ENCODE results near the gene PPP1R8.

Gene PPP1R8

DNA sequence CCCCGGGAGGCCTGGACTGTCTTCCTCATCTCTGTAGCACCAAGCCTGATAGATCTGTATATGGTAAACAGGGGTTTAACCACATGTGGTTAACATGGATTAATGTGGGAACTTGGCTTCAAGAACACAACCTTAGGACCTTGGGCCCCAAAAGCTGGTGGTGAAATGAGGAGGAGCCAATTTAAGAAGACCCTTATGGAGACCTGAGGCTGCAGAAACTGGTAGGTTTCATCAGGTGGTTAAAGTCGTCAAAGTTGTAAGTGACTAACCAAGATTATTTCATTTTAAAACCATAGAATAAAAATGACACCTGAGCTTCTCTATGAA, 55.7 kb downstream of the PPP1R8 start:
- TF ChIP-seq, protein P1, sequence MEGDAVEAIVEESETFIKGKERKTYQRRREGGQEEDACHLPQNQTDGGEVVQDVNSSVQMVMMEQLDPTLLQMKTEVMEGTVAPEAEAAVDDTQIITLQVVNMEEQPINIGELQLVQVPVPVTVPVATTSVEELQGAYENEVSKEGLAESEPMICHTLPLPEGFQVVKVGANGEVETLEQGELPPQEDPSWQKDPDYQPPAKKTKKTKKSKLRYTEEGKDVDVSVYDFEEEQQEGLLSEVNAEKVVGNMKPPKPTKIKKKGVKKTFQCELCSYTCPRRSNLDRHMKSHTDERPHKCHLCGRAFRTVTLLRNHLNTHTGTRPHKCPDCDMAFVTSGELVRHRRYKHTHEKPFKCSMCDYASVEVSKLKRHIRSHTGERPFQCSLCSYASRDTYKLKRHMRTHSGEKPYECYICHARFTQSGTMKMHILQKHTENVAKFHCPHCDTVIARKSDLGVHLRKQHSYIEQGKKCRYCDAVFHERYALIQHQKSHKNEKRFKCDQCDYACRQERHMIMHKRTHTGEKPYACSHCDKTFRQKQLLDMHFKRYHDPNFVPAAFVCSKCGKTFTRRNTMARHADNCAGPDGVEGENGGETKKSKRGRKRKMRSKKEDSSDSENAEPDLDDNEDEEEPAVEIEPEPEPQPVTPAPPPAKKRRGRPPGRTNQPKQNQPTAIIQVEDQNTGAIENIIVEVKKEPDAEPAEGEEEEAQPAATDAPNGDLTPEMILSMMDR (IDR thresholded peaks at IDR 0.05; ENCODE audit: low read length, missing control alignments), result no peak
- DNase-seq (ENCODE audit: low read depth), result no peak
- no peak overlapping the region for H3K4me3 ChIP-seq (replicated peaks; ENCODE audit: low read depth, low read length)

DNA sequence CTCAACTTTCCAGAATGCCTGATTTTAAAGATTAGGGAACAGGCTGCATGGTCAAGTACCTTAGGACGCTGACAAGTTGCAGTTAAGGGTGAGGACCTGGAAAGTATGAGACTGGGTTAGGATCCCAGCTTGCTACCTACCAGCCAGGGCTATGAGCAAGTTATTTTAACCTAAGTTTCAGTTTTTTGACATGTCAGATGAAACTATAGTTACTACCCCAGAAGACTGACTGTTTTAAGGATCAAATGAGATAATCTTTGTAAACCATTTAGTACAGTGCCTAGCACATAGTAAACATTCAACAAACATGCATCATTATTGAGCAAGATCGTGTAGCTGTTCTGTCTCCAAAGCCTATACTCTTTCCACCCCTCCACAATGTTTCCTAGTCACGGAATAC, 56.2 kb downstream of the PPP1R8 start:
- TF ChIP-seq, protein P1 (IDR thresholded peaks at IDR 0.05; ENCODE audit: low read length, missing control alignments), result no peak
- no peak for DNase-seq (ENCODE audit: low read depth)
- no peak overlapping the region for H3K4me3 ChIP-seq (replicated peaks; ENCODE audit: low read depth, low read length)

GRCh38 chr1:27887215-27888021, 56.8 kb downstream of the PPP1R8 start:
- no peak for DNase-seq (ENCODE audit: low read depth)
- TF ChIP-seq, protein P1 (IDR thresholded peaks at IDR 0.05; ENCODE audit: low read length, missing control alignments), result no peak
- no peak overlapping the region for H3K4me3 ChIP-seq (replicated peaks; ENCODE audit: low read depth, low read length)

DNA sequence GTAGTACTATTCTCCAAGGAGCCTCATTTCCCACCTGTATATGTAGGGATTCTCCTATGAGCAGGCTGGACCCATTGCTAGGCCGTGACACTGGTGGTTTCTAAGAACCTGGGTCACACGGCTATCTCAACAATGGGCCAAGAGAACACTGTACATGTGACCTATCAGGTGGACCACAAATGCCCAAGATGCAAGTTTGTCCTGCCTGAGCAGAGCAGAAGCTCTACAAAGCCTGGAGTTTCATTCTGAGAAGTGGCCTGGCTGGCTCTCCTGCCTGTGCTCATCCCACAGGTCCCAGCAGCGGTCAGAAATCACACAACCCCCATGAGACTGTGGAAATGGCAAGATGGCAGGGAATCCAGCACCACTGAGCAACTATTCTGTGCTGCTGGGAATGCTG, 58.9 kb downstream of the PPP1R8 start:
- TF ChIP-seq, protein P1 (IDR thresholded peaks at IDR 0.05; ENCODE audit: low read length, missing control alignments), result no peak
- no peak overlapping the region for H3K4me3 ChIP-seq (replicated peaks; ENCODE audit: low read depth, low read length)
- DNase-seq (ENCODE audit: low read depth), result no peak

GRCh38 chr1:27891196-27891889, 60.8 kb downstream of the PPP1R8 start:
- TF ChIP-seq, protein P1 (IDR thresholded peaks at IDR 0.05; ENCODE audit: low read length, missing control alignments), result no peak
- DNase-seq (ENCODE audit: low read depth), result no peak
- H3K4me3 ChIP-seq (replicated peaks; ENCODE audit: low read depth, low read length), result no peak overlapping the region

GRCh38 chr1:27894521-27894920, 63.9 kb downstream of the PPP1R8 start:
- TF ChIP-seq, protein P1 (IDR thresholded peaks at IDR 0.05; ENCODE audit: low read length, missing control alignments), result no peak
- no peak overlapping the region for H3K4me3 ChIP-seq (replicated peaks; ENCODE audit: low read depth, low read length)
- no peak for DNase-seq (ENCODE audit: low read depth)
